Measurements from ENCODE around the gene THAP11. TPM values are rescaled to one million over a fixed set of nuclear protein-coding genes. Genes with fewer than 3 reads are reported as not detected.

Gene THAP11
- total and polyA plus RNA-seq, 2 of the 4 experiments (the other 2 are of a cell fraction) = 13.3 to 14.5 TPM

DNA sequence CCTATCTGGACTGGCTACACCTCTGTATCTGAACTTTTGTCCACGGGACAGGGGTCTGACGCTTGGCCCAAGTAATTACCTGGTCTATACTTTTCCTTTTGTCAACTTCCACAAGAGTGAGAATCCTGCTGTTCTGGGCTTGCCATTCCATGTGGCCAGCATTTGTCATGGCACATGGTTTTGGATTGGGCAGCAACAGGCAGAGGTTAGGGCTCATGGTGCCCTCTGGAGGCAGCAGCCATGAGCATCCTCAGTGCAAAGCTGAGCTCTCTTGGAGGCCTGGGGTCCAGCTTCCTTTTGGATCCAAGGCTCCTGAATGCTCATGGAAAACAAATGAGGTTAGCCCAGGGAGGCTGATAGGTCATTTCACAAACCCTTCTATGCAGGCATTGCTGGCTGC, 23.2 kb downstream of the THAP11 start:
- no TSS peak for BruUV-seq (replicated peaks)
- no peak overlapping the region for H4K5ac ChIP-seq (ENCODE audit: low read depth, low read length)

More for the DNA sequence above, 23.2 kb downstream of the THAP11 start:
- Histone ChIP-seq H3K36me3 (ENCODE audit: control insufficient read depth, insufficient read depth, low read length) (peaks cover 39% of the 10 kb centered on the region), H3K14ac (replicated peaks; ENCODE audit: low read depth, low read length) (no peak overlapping the region), H3K9ac (ENCODE audit: low read depth, low read length) (no peak overlapping the region), H2BK5ac (ENCODE audit: low read depth, low read length, poor library complexity, severe bottlenecking) (no peak overlapping the region), H2BK120ac (ENCODE audit: low read depth, low read length) (no peak overlapping the region), H3K4me1 (ENCODE audit: control insufficient read depth, insufficient read depth, low read length) (peaks cover 20% of the 10 kb centered on the region), H3K4me3 (ENCODE audit: insufficient read depth, low read depth, low read length) (no peak overlapping the region), H3K4ac (ENCODE audit: low read depth, low read length) (no peak overlapping the region), H4K20me1 (ENCODE audit: insufficient read depth, low read length) (peaks cover 59% of the 10 kb centered on the region), H4K91ac (ENCODE audit: insufficient read depth, low read depth, low read length) (no peak overlapping the region), H2AK9ac (replicated peaks; ENCODE audit: low read depth, low read length, poor library complexity) (no peak overlapping the region), H3K79me1 (ENCODE audit: low read depth in 1 of 2, low read length in 2 of 2) (peaks cover 62 to 74% of the 10 kb centered on the region in 2 experiments), H3K4me2 (ENCODE audit: low read depth, low read length) (no peak overlapping the region), H2AFZ (replicated peaks; ENCODE audit: low read length, poor library complexity) (no peak overlapping the region), H3K9me3 (ENCODE audit: control insufficient read depth, insufficient read depth, low read length) (no peaks in the 10 kb centered on the region), H3K27ac (ENCODE audit: insufficient read depth, low read length) (no peak overlapping the region), H2BK20ac (ENCODE audit: low read depth, low read length) (no peak overlapping the region), H2BK15ac (ENCODE audit: low read depth, low read length) (no peak overlapping the region), H3K23ac (ENCODE audit: low read depth, low read length) (no peak overlapping the region), H3K18ac (ENCODE audit: low read depth, low read length) (no peak overlapping the region), H4K8ac (ENCODE audit: low read depth in 2 of 2, low read length in 2 of 2) (no peak overlapping the region), H3K27me3 (ENCODE audit: control insufficient read depth, insufficient read depth, low read length) (no peaks in the 10 kb centered on the region), H3K9me1 (ENCODE audit: insufficient read depth, low read length) (peaks cover 46% of the 10 kb centered on the region), H2AK5ac (ENCODE audit: low read depth, low read length) (no peak overlapping the region), H3K56ac (ENCODE audit: extremely low read depth, insufficient read depth, low read length) (no peak overlapping the region)
- peak; percentile 33; the same call in 1 of the 2 replicates for ATAC-seq (ENCODE audit: low read depth)
- peak; percentile 55 for TF ChIP-seq RAD21 (IDR thresholded peaks at IDR 0.05; ENCODE audit: low read length)
- TF ChIP-seq CEBPB (IDR thresholded peaks at IDR 0.05; ENCODE audit: low read depth, low read length) = no peak
- TF ChIP-seq SMC3 (IDR thresholded peaks at IDR 0.05; ENCODE audit: low read depth, low read length) = peak; percentile 52; the same call in 1 of the 2 replicates
- TF ChIP-seq, protein P1, sequence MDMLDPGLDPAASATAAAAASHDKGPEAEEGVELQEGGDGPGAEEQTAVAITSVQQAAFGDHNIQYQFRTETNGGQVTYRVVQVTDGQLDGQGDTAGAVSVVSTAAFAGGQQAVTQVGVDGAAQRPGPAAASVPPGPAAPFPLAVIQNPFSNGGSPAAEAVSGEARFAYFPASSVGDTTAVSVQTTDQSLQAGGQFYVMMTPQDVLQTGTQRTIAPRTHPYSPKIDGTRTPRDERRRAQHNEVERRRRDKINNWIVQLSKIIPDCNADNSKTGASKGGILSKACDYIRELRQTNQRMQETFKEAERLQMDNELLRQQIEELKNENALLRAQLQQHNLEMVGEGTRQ (IDR thresholded peaks at IDR 0.05; ENCODE audit: low read depth, low read length) = no peak
- no peak for TF ChIP-seq MAZ (IDR thresholded peaks at IDR 0.05; ENCODE audit: borderline replicate concordance, low read depth, low read length)
- TF ChIP-seq CTCF (conservative IDR thresholded peaks at IDR 0.05; ENCODE audit: low read depth, low read length) = peak; percentile 50
- TF ChIP-seq MXI1 (IDR thresholded peaks at IDR 0.05; ENCODE audit: borderline replicate concordance, low read depth, low read length) = peak; percentile 89
- dilution Hi-C loops (cut with HindIII; ENCODE audit: low sequenced_read_pairs, unreplicated experiment) (no loop called here), in situ Hi-C loops (cut with MboI; ENCODE audit: low sequenced_read_pairs) (no loop called here), intact Hi-C loops (cut with micrococcal nuclease) (loop anchor here (2.0 kb wide), 1 partner anchor 49 kb away; no protein-coding TSS in a partner anchor)
- POLR2A ChIA-PET (ENCODE audit: unreplicated experiment) = interaction anchor here (0.6 kb wide), 1 partner anchor 59 kb away, joined by 3 read pairs; the partner anchor contains the start of genes RANBP10 and TSNAXIP1
- CTCF ChIA-PET = interaction anchor here (1.4 kb wide), 1 partner anchor 49 kb away, joined by 5 read pairs; no protein-coding TSS in a partner anchor
- no CpG with 5 or more reads among the region's 2 CpGs for WGBS, 2 experiments (ENCODE audit: extremely low coverage in 2 of 2, insufficient read length in 1 of 2)
- DNase-seq = peak; percentile 26
